Measurements from ENCODE around the gene GNAT2. TPM values are rescaled to one million over a fixed set of nuclear protein-coding genes. Genes with fewer than 3 reads are reported as not detected.
A peak's percentile ranks its signal among the peaks of the same experiment; 100 is the strongest.

GNAT2 gene
- total RNA-seq, 2 experiments from 2014 or later: 0.81 to 0.88 TPM

GRCh38 chr1:109609881-109610280 is 9.5 kb downstream of the GNAT2 start:
- ChIA-PET CTCF (interaction anchor here (1.5 kb wide), 1 partner anchor 30 kb away, joined by 4 read pairs; no protein-coding TSS in a partner anchor), POLR2A (no interaction called here)

GRCh38 chr1:109605381-109605780 is 14.0 kb downstream of the GNAT2 start:
- intact Hi-C loops (cut with micrococcal nuclease): no loop called here
- no peak overlapping the region for H3K4me3 Mint-ChIP-seq
- no peak for DNase-seq
- ChIA-PET POLR2A (interaction anchor here (1.2 to 2.2 kb wide), 4 partner anchors 8 to 57 kb away, joined by 3 to 6 read pairs (median 3); partner anchors contain the start of gene GNAI3), CTCF (interaction anchor here (1.0 to 2.4 kb wide), 5 partner anchors 11 to 73 kb away, joined by 3 to 11 read pairs (median 5); no protein-coding TSS in a partner anchor)
- H3K9me3 Mint-ChIP-seq: no peaks in the 10 kb centered on the region
- H3K27ac Mint-ChIP-seq: no peak overlapping the region
- peaks cover 15% of the 10 kb centered on the region for H3K4me1 Mint-ChIP-seq (ENCODE audit: low read depth)
- no peak for TF ChIP-seq CTCF (IDR thresholded peaks at IDR 0.05)
- H3K27me3 Mint-ChIP-seq: no peaks in the 10 kb centered on the region
- ATAC-seq: no peak
- no peaks in the 10 kb centered on the region for H3K36me3 Mint-ChIP-seq (ENCODE audit: low read depth)

More at GRCh38 chr1:109609881-109610280, 9.5 kb downstream of the GNAT2 start:
- no peaks in the 10 kb centered on the region for H3K36me3 Mint-ChIP-seq (ENCODE audit: low read depth)
- H3K27ac Mint-ChIP-seq: no peak overlapping the region
- H3K4me1 Mint-ChIP-seq (ENCODE audit: low read depth): no peaks in the 10 kb centered on the region
- H3K27me3 Mint-ChIP-seq: no peaks in the 10 kb centered on the region
- ATAC-seq (no peak), DNase-seq (no peak)
- TF ChIP-seq CTCF (IDR thresholded peaks at IDR 0.05): no peak
- intact Hi-C loops (cut with micrococcal nuclease): no loop called here
- H3K4me3 Mint-ChIP-seq: no peak overlapping the region
- no peaks in the 10 kb centered on the region for H3K9me3 Mint-ChIP-seq

GRCh38 chr1:109603229-109603628 is 16.2 kb downstream of the GNAT2 start:
- ChIA-PET POLR2A (no interaction called here), CTCF (interaction anchor here (2.4 kb wide), 1 partner anchor 381 kb away, joined by 6 read pairs; the partner anchor contains the start of gene AHCYL1)
- ATAC-seq: no peak
- DNase-seq: no peak
- Mint-ChIP-seq H3K4me1 (ENCODE audit: low read depth) (peaks cover 15% of the 10 kb centered on the region), H3K4me3 (no peak overlapping the region), H3K27me3 (no peaks in the 10 kb centered on the region), H3K36me3 (ENCODE audit: low read depth) (peaks cover 2% of the 10 kb centered on the region), H3K9me3 (no peaks in the 10 kb centered on the region), H3K27ac (no peak overlapping the region)
- no peak for TF ChIP-seq CTCF (IDR thresholded peaks at IDR 0.05)
- intact Hi-C loops (cut with micrococcal nuclease): no loop called here

GRCh38 chr1:109598655-109599054 is 20.8 kb downstream of the GNAT2 start:
- intact Hi-C loops (cut with micrococcal nuclease): no loop called here
- POLR2A ChIA-PET: interaction anchor here (1.0 kb wide), 1 partner anchor 18 kb away, joined by 3 read pairs; no protein-coding TSS in a partner anchor
- DNase-seq (no peak), ATAC-seq (no peak)
- CTCF ChIA-PET: interaction anchor here (1.3 kb wide), 1 partner anchor 41 kb away, joined by 4 read pairs; no protein-coding TSS in a partner anchor
- H3K27me3 Mint-ChIP-seq: no peaks in the 10 kb centered on the region
- H3K4me1 Mint-ChIP-seq (ENCODE audit: low read depth): peaks cover 15% of the 10 kb centered on the region
- H3K4me3 Mint-ChIP-seq: no peak overlapping the region
- peaks cover 7% of the 10 kb centered on the region for H3K36me3 Mint-ChIP-seq (ENCODE audit: low read depth)
- TF ChIP-seq CTCF (IDR thresholded peaks at IDR 0.05): peak; percentile 23
- H3K27ac Mint-ChIP-seq: no peak overlapping the region
- H3K9me3 Mint-ChIP-seq: no peaks in the 10 kb centered on the region

GRCh38 chr1:109598156-109598555 is 21.3 kb downstream of the GNAT2 start:
- H3K27me3 Mint-ChIP-seq: no peaks in the 10 kb centered on the region
- ChIA-PET CTCF (interaction anchor here (1.2 to 2.0 kb wide), 3 partner anchors 16 to 52 kb away, joined by 4 to 7 read pairs (median 4); no protein-coding TSS in a partner anchor), POLR2A (interaction anchor here (1.0 to 1.1 kb wide), 2 partner anchors 18 to 22 kb away, joined by 3 to 4 read pairs; partner anchors contain the start of gene AMPD2)
- DNase-seq (no peak), ATAC-seq (no peak)
- H3K9me3 Mint-ChIP-seq: no peaks in the 10 kb centered on the region
- peaks cover 8% of the 10 kb centered on the region for H3K36me3 Mint-ChIP-seq (ENCODE audit: low read depth)
- peaks cover 10% of the 10 kb centered on the region for H3K4me1 Mint-ChIP-seq (ENCODE audit: low read depth)
- intact Hi-C loops (cut with micrococcal nuclease): no loop called here
- no peak for TF ChIP-seq CTCF (IDR thresholded peaks at IDR 0.05)
- no peak overlapping the region for H3K27ac Mint-ChIP-seq
- no peak overlapping the region for H3K4me3 Mint-ChIP-seq
